HCT116 (cell line): ENCODE measurements around the gene FOXO6. TPM values are rescaled to one million over a fixed set of nuclear protein-coding genes. Genes with fewer than 3 reads are reported as not detected.
"Not testable (repeated sequence)": the region's sequence is repeated elsewhere in the genome, so short reads cannot be mapped to it uniquely, and the experiment has no call there.

Experiments used
- ATAC-seq: fragments of 200-7000 bp; cut with Tn5 transposase; 2 replicates; pipeline ENCODE4 v1.9.1; 2020; ENCODE audit warnings: mild to moderate bottlenecking, moderate library complexity
- BruUV-seq: library from RNA; stranded (reverse); fragments of 400-500 nt; replicated peaks from 2 replicates; lab custom pipeline; 2021; lab: Mats Ljungman, UMichigan
- CTCF ChIA-PET: fragments of 300-600 bp; sonication (Branson Sonifier 250); formaldehyde crosslinking; loops from one replicate; lab custom pipeline; 2021; ENCODE audit warnings: antibody characterized with exemption; lab: Charles Lee
- POLR2A ChIA-PET: fragments of 300-600, 350-600 bp; sonication (Branson Sonifier 250); formaldehyde crosslinking; loops from one replicate; lab custom pipeline; 2021; ENCODE audit warnings: antibody characterized with exemption; lab: Charles Lee
- RAD21 ChIA-PET, 2 experiments: fragments of 300-600 bp; sonication (Branson Sonifier 250); formaldehyde crosslinking; loops; one replicate each; lab custom pipeline; 2023; ENCODE audit warnings: low total read pairs in 2 of 2; ENCODE audit not compliant: uncharacterized antibody in 2 of 2, unreplicated experiment in 2 of 2, low non-redundant PET in 1 of 2; lab: Charles Lee
- DNase-seq: peaks from one replicate; pipeline ENCODE4 v3.0.0-alpha.2; 2010; ENCODE audit warnings: low read depth, low spot score
- H2AFZ ChIP-seq: fragments of 200-600 bp; shearing (Covaris generic), sonication (generic); 2 replicates; pipeline ENCODE4 v1.6.1; 2017; ENCODE audit warnings: low read depth, mixed run types, mixed read lengths, antibody characterized with exemption, low read length; ENCODE audit not compliant: poor library complexity, severe bottlenecking
- H3K27ac ChIP-seq: 2 replicates; pipeline ENCODE4 v1.5.1; 2012; ENCODE audit warnings: low read depth, low read length
- H3K27me3 ChIP-seq: fragments of 200-600 bp; sonication (generic); 2 replicates; pipeline ENCODE4 v1.6.1; 2016; ENCODE audit warnings: mixed run types, low read length, mixed read lengths; ENCODE audit not compliant: insufficient read depth
- H3K36me3 ChIP-seq, 2 experiments: fragments of 200-500 bp in 1 of 2; fragments of 200-600 bp in 1 of 2; sonication (Bioruptor generic) in 1 of 2; sonication (generic) in 1 of 2; 2 replicates each; pipeline versions ENCODE4 v1.5.1 to v1.6.1; 2014 to 2016; ENCODE audit warnings: low read length in 2 of 2, inconsistent platforms in 1 of 2, mixed read lengths in 1 of 2, mixed run types in 1 of 2; ENCODE audit not compliant: insufficient read depth in 2 of 2, control insufficient read depth in 1 of 2
- H3K4me1 ChIP-seq, 2 experiments: fragments of 200-600 bp in 1 of 2; sonication (generic) in 1 of 2; 2 replicates each; pipeline versions ENCODE4 v1.5.1 to v1.6.1; 2012 to 2017; ENCODE audit warnings: low read length in 2 of 2, inconsistent platforms in 1 of 2, mild to moderate bottlenecking in 1 of 2, mixed read lengths in 1 of 2, mixed run types in 1 of 2, moderate library complexity in 1 of 2; ENCODE audit not compliant: insufficient read depth in 2 of 2, control insufficient read depth in 1 of 2
- H3K4me2 ChIP-seq: fragments of 200-600 bp; sonication (generic); 2 replicates; pipeline ENCODE4 v1.6.1; 2017; ENCODE audit warnings: mixed run types, low read length, mixed read lengths
- H3K4me3 ChIP-seq, 2 experiments: fragments of 200-600 bp in 1 of 2; sonication (generic) in 1 of 2; replicated peaks in 1 of 2; 2 replicates each; pipeline ENCODE4 v1.5.1; 2011 to 2016; ENCODE audit warnings: low read length in 2 of 2, control low read depth in 1 of 2, low read depth in 1 of 2, mild to moderate bottlenecking in 1 of 2, mixed read lengths in 1 of 2, mixed run types in 1 of 2
- H3K79me2 ChIP-seq: fragments of 200-600 bp; sonication (generic); 2 replicates; pipeline ENCODE4 v1.6.1; 2017; ENCODE audit warnings: mild to moderate bottlenecking, mixed run types, low read length, moderate library complexity, mixed read lengths; ENCODE audit not compliant: insufficient read depth
- H3K9ac ChIP-seq: fragments of 200-600 bp; sonication (generic); 2 replicates; pipeline ENCODE4 v1.6.1; 2016; ENCODE audit warnings: low read length, mixed read lengths
- H3K9me2 ChIP-seq: fragments of 200-600 bp; sonication (generic), shearing (Covaris generic); 2 replicates; pipeline ENCODE4 v1.6.1; 2017; ENCODE audit warnings: mixed run types, mild to moderate bottlenecking, moderate library complexity; ENCODE audit not compliant: insufficient read depth
- H3K9me3 ChIP-seq, 2 experiments: fragments of 200-500 bp in 1 of 2; fragments of 200-600 bp in 1 of 2; sonication (Bioruptor generic) in 1 of 2; sonication (generic) in 1 of 2; 2 replicates each; pipeline ENCODE4 v1.6.1; 2014 to 2017; ENCODE audit warnings: low read length in 2 of 2, mixed read lengths in 2 of 2, inconsistent platforms in 1 of 2, low read depth in 1 of 2, mild to moderate bottlenecking in 1 of 2, mixed run types in 1 of 2, moderate library complexity in 1 of 2; ENCODE audit not compliant: control insufficient read depth in 1 of 2, insufficient read depth in 1 of 2
- H4K20me1 ChIP-seq: fragments of 200-600 bp; sonication (generic), shearing (Covaris generic); 2 replicates; pipeline ENCODE4 v1.6.1; 2017; ENCODE audit warnings: mixed run types, mild to moderate bottlenecking, moderate library complexity; ENCODE audit not compliant: insufficient read depth
- CBX3 ChIP-seq: IDR thresholded peaks from 2 replicates; pipeline ENCODE4 v1.6.1; 2012; ENCODE audit warnings: low read depth
- JUND ChIP-seq: IDR thresholded peaks from 2 replicates; pipeline ENCODE4 v1.6.1; 2012
- MAX ChIP-seq: IDR thresholded peaks from 2 replicates; pipeline ENCODE4 v1.6.1; 2012
- POLR2AphosphoS5 ChIP-seq: IDR thresholded peaks from 2 replicates; pipeline ENCODE4 v1.6.1; 2011; ENCODE audit warnings: mild to moderate bottlenecking, low read depth, low read length, moderate library complexity
- REST ChIP-seq: IDR thresholded peaks from 2 replicates; pipeline ENCODE4 v1.6.1; 2012; ENCODE audit warnings: low read depth
- SIN3A ChIP-seq: IDR thresholded peaks from 2 replicates; pipeline ENCODE4 v1.6.1; 2012; ENCODE audit warnings: low read depth
- ZNF274 ChIP-seq: fragments of 200-500 bp; sonication (Bioruptor generic); IDR thresholded peaks from 2 replicates; pipeline ENCODE4 v1.6.1; 2014; ENCODE audit warnings: mild to moderate bottlenecking, low read depth, low read length, inconsistent platforms
- intact Hi-C: fragments of 100-400 bp; cut with micrococcal nuclease; formaldehyde crosslinking; loops from 2 replicates; pipeline ENCODE4 v1.10.0; 2022
- total RNA-seq: library from RNA; stranded (reverse); gene quantifications from one replicate; pipeline ENCODE4 v1.2.1, GENCODE V29; 2021; ENCODE audit not compliant: unreplicated experiment

Gene FOXO6
- total RNA-seq, 1 experiment from 2014 or later: 7.0 TPM

GRCh38 chr1:41330588-41331545 is 30.4 kb upstream of the FOXO6 start (continued):
- no peak for TF ChIP-seq REST
- TF ChIP-seq SIN3A: no peak
- TF ChIP-seq ZNF274: no peak
- no peak for TF ChIP-seq JUND

- Histone ChIP-seq H3K4me3 (no peak overlapping the region), H3K27ac (no peak overlapping the region), H3K79me2 (no peaks in the 10 kb centered on the region), H3K36me3 (no peaks in the 10 kb centered on the region), H3K9me2 (no peaks in the 10 kb centered on the region), H3K27me3 (no peaks in the 10 kb centered on the region), H3K4me2 (peak overlapping the region; percentile 45), H3K4me1 (peaks cover 6 to 20% of the 10 kb centered on the region in 2 experiments; a peak in 3 of 4 replicates), H3K9me3 (no peaks in the 10 kb centered on the region; a peak in 1 of 4 replicates), H3K9ac (no peak overlapping the region), H4K20me1 (no peaks in the 10 kb centered on the region), H2AFZ (peak overlapping the region; percentile 83)
- ATAC-seq (peak; percentile 52), DNase-seq (no peak)
- intact Hi-C loops: no loop called here
- BruUV-seq: no TSS peak
- ChIA-PET CTCF (interaction anchor here (0.8 to 1.9 kb wide), 11 partner anchors 9 to 98 kb away, joined by 3 to 18 read pairs (median 5); partner anchors contain the start of gene FOXO6), RAD21 (interaction anchor here (0.6 to 1.0 kb wide), 3 partner anchors 9 to 87 kb away, joined by 3 read pairs; no protein-coding TSS in a partner anchor), POLR2A (no interaction called here)
- TF ChIP-seq CBX3 (peak; percentile 26; the same call in 1 of the 2 replicates), POLR2AphosphoS5 (no peak), MAX (0 out of 2 replicates have a peak, but pooled peaks have one; percentile 15)
These were observed 29.7 kb upstream of the FOXO6 start for GRCh38 chr1:41331546-41331917.

- H2AFZ ChIP-seq, DNase-seq, H3K9ac ChIP-seq, H4K20me1 ChIP-seq, H3K9me2 ChIP-seq, BruUV-seq, H3K27ac ChIP-seq, intact Hi-C loops, H3K4me3 ChIP-seq, H3K36me3 ChIP-seq, RAD21 ChIA-PET, H3K9me3 ChIP-seq, H3K4me2 ChIP-seq, H3K79me2 ChIP-seq, ATAC-seq, POLR2A ChIA-PET, H3K27me3 ChIP-seq: not testable (repeated sequence)
- CTCF ChIA-PET: interaction anchor here (1.3 to 1.9 kb wide), 5 partner anchors 10 to 97 kb away, joined by 6 to 18 read pairs (median 8); no protein-coding TSS in a partner anchor
- peaks cover 6 to 20% of the 10 kb centered on the region in 2 experiments; a peak in 3 of 4 replicates for H3K4me1 ChIP-seq
These were observed 29.1 kb upstream of the FOXO6 start for GRCh38 chr1:41332161-41332560.
